Fibroblast of lung (primary cell): ENCODE results near the gene CTSA. TPM values are rescaled to one million over a fixed set of nuclear protein-coding genes. Genes with fewer than 3 reads are reported as not detected.

ENCODE experiments used
- DNase-seq, 2 donors: peaks; one replicate each; pipeline versions ENCODE4 v3.0.0 to v3.0.0-alpha.2; 2010; ENCODE audit warnings: low read depth in 2 of 2
- H2AFZ ChIP-seq: 2 replicates; pipeline ENCODE4 v1.5.1; 2012; ENCODE audit warnings: low read length, control low read depth, inconsistent platforms
- H3K27ac ChIP-seq: 2 replicates; pipeline ENCODE4 v1.5.1; 2011; ENCODE audit warnings: low read length, control low read depth; ENCODE audit not compliant: insufficient read depth
- H3K27me3 ChIP-seq: 2 replicates; pipeline ENCODE4 v1.5.1; 2011; ENCODE audit warnings: mild to moderate bottlenecking, low read length; ENCODE audit not compliant: control insufficient read depth, insufficient read depth
- H3K36me3 ChIP-seq: 2 replicates; pipeline ENCODE4 v1.5.1; 2011; ENCODE audit warnings: low read length; ENCODE audit not compliant: control insufficient read depth, insufficient read depth
- H3K4me1 ChIP-seq: 2 replicates; pipeline ENCODE4 v1.5.1; 2011; ENCODE audit warnings: low read length; ENCODE audit not compliant: control insufficient read depth, insufficient read depth; ENCODE audit errors: extremely low read depth
- H3K4me2 ChIP-seq: 2 replicates; pipeline ENCODE4 v1.5.1; 2011; ENCODE audit warnings: low read length, control low read depth; ENCODE audit not compliant: insufficient read depth; ENCODE audit errors: extremely low read depth
- H3K4me3 ChIP-seq, 4 experiments: fragments of 200-600 bp in 1 of 4; sonication (generic) in 1 of 4; replicated peaks in 1 of 4; 2 replicates each; pipeline ENCODE4 v1.5.1; 2011 to 2016; ENCODE audit warnings: low read length in 4 of 4, low read depth in 3 of 4, mild to moderate bottlenecking in 3 of 4, control low read depth in 2 of 4, inconsistent platforms in 1 of 4, mixed read lengths in 1 of 4; ENCODE audit not compliant: insufficient read depth in 1 of 4; ENCODE audit errors: control extremely low read depth in 1 of 4
- H3K79me2 ChIP-seq: 2 replicates; pipeline ENCODE4 v1.5.1; 2012; ENCODE audit warnings: mild to moderate bottlenecking, low read length, inconsistent platforms; ENCODE audit not compliant: control insufficient read depth, insufficient read depth
- H3K9ac ChIP-seq: 2 replicates; pipeline ENCODE4 v1.5.1; 2011; ENCODE audit warnings: mild to moderate bottlenecking, low read length, control low read depth; ENCODE audit not compliant: insufficient read depth
- H3K9me3 ChIP-seq: 2 replicates; pipeline ENCODE4 v1.5.1; 2012; ENCODE audit warnings: low read depth, low read length; ENCODE audit not compliant: control insufficient read depth, insufficient read depth
- H4K20me1 ChIP-seq: 2 replicates; pipeline ENCODE4 v1.5.1; 2011; ENCODE audit warnings: low read length; ENCODE audit not compliant: control insufficient read depth, insufficient read depth; ENCODE audit errors: extremely low read depth
- EZH2 ChIP-seq: IDR thresholded peaks from 2 replicates; pipeline ENCODE4 v1.5.1; 2012; ENCODE audit warnings: low read length, control low read depth, mild to moderate bottlenecking; ENCODE audit errors: missing control alignments
- polyA plus RNA-seq, 2 donors: library from polyadenylated mRNA; depleted of rRNA in 1 of 2; stranded (reverse) in 1 of 2; unstranded in 1 of 2; fragments of >200 nt; gene quantifications; 2 replicates each; pipeline ENCODE4 v1.2.1, GENCODE V29; 2011 to 2012; ENCODE audit warnings: missing spikeins in 1 of 2
- total RNA-seq: library from RNA; depleted of rRNA; stranded (reverse); fragments of >200 nt; gene quantifications from 2 replicates; pipeline ENCODE4 v1.2.1, GENCODE V29; 2014
- TF ChIP-seq, protein P1 (sequence below), 2 donors: IDR thresholded peaks in 1 of 2; conservative IDR thresholded peaks in 1 of 2; 1 replicate in 1 of 2; 2 replicates in 1 of 2; pipeline ENCODE4 v1.5.1; 2011 to 2012; ENCODE audit warnings: low read length in 2 of 2, control low read depth in 1 of 2, inconsistent platforms in 1 of 2, low read depth in 1 of 2, mild to moderate bottlenecking in 1 of 2

Gene CTSA
- total and polyA plus RNA-seq, 2 donors (not counting 1 experiment from before 2014, with no cell fraction given) = 116 to 364 TPM

DNA sequence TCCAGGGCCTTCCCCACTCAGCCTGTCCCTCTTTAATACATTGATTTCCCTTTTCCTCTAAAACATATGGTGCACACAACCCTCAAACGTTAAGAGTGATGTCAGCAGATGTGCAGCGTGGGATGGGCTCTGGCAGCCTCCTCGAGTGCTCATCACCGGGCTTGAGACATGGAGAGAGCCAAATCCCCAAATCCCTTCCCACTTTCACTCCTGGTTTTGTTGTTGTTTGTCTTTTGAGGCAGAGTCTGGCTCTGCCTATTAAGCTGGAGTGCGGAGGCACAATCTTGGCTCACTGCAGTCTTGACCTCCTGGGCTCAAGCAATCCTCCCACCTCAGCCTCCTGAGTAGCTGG is 26.6 kb downstream of the CTSA start:
- peak overlapping the region; percentile 18 for H3K27ac ChIP-seq
- no peaks in the 10 kb centered on the region for H4K20me1 ChIP-seq
- no peaks in the 10 kb centered on the region for H3K36me3 ChIP-seq
- no peaks in the 10 kb centered on the region for H3K27me3 ChIP-seq
- DNase-seq = peak; percentile 49 to 71
- no peak overlapping the region for H2AFZ ChIP-seq
- peaks cover 21% of the 10 kb centered on the region for H3K4me1 ChIP-seq
- no peak overlapping the region for H3K4me3 ChIP-seq
- no peaks in the 10 kb centered on the region for H3K79me2 ChIP-seq
- H3K4me2 ChIP-seq = no peak overlapping the region
- no peak overlapping the region for H3K9ac ChIP-seq
- TF ChIP-seq, protein P1, sequence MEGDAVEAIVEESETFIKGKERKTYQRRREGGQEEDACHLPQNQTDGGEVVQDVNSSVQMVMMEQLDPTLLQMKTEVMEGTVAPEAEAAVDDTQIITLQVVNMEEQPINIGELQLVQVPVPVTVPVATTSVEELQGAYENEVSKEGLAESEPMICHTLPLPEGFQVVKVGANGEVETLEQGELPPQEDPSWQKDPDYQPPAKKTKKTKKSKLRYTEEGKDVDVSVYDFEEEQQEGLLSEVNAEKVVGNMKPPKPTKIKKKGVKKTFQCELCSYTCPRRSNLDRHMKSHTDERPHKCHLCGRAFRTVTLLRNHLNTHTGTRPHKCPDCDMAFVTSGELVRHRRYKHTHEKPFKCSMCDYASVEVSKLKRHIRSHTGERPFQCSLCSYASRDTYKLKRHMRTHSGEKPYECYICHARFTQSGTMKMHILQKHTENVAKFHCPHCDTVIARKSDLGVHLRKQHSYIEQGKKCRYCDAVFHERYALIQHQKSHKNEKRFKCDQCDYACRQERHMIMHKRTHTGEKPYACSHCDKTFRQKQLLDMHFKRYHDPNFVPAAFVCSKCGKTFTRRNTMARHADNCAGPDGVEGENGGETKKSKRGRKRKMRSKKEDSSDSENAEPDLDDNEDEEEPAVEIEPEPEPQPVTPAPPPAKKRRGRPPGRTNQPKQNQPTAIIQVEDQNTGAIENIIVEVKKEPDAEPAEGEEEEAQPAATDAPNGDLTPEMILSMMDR (conservative IDR thresholded peaks at IDR 0.05 in 1 of 2, IDR thresholded peaks at IDR 0.05 in 1 of 2; ENCODE audit: low read depth in 1 of 2, low read length in 2 of 2) = no peak
- TF ChIP-seq EZH2 = no peak
- no peaks in the 10 kb centered on the region for H3K9me3 ChIP-seq

DNA sequence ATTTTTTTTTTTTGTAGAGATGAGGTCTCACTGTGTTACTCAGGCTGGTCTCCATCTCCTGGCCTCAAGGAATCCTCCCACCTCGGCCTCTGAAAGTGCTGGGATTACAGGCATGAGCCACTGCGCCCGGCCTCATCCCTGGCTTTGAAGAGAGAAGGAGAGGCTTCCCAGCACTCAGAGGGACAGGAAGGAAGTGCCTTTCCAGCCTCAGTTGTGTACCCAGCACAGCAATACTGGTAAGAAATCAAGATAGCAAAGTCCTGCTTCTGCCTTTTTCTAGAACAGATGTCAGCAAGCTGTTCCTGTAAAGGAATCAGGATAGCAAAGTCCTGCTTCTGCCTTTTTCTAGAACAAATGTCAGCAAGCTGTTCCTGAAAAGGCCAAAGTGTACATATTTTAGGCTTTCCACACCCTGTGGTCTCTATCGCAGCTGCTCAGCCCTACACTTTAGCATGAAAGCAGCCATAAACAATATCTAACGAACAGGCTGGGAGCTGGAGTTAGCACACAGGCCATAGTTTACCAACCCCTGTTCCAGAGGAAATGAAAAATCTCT is 27.1 kb downstream of the CTSA start:
- no peaks in the 10 kb centered on the region for H3K27me3 ChIP-seq

DNA sequence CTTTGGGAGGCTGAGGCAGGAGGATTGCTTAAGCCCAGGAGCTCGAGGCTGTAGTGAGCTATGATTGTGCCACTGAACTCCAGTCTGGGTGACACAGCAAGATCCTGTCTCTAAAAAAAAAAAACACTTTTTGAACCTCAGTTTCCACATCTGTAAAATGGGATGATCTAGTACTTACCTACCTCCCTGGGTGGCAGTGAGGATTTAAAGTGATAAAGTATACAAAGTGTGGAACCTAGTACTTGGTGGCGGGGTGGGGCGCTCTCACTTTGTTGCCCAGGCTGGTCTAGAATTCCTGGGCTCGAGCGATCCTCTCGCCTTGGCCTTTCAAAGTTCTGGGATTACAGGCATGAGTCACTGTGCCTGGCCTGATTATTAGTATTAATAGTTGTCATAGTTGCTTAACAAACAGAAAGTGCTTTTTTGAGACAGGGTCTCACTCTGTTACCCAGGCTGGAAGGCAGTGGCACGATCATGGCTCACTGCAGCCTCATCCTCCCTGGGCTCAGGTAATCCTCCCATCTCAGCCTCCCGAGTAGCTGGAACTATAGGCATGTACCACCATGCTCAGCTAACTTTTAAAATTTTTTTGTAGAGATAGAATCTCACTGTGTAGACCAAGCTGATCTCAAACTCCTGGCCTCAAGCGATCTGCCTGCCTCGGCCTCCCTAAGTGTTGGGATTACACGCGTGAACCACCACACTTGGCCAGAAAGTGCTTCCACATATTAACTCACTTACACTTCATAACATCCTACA is 27.8 kb downstream of the CTSA start:
- peak; percentile 29 to 44 for DNase-seq
- no peak overlapping the region for H2AFZ ChIP-seq
- H3K9me3 ChIP-seq = no peaks in the 10 kb centered on the region
- H3K27me3 ChIP-seq = no peaks in the 10 kb centered on the region
- no peaks in the 10 kb centered on the region for H3K79me2 ChIP-seq
- no peaks in the 10 kb centered on the region for H4K20me1 ChIP-seq
- H3K4me1 ChIP-seq = peaks cover 21% of the 10 kb centered on the region
- peak overlapping the region; percentile 18 for H3K27ac ChIP-seq
- no peak overlapping the region for H3K4me2 ChIP-seq
- H3K4me3 ChIP-seq = no peak overlapping the region
- no peak for TF ChIP-seq EZH2
- TF ChIP-seq, protein P1 (conservative IDR thresholded peaks at IDR 0.05 in 1 of 2, IDR thresholded peaks at IDR 0.05 in 1 of 2; ENCODE audit: low read depth in 1 of 2, low read length in 2 of 2) = no peak
- H3K36me3 ChIP-seq = no peaks in the 10 kb centered on the region
- H3K9ac ChIP-seq = no peak overlapping the region

More for the DNA sequence above, 27.1 kb downstream of the CTSA start:
- Histone ChIP-seq H4K20me1 (no peaks in the 10 kb centered on the region), H3K4me3 (no peak overlapping the region), H3K4me2 (no peak overlapping the region), H3K9ac (no peak overlapping the region), H3K4me1 (peaks cover 21% of the 10 kb centered on the region), H2AFZ (peak overlapping the region; percentile 10), H3K27ac (peak overlapping the region; percentile 18), H3K79me2 (no peaks in the 10 kb centered on the region), H3K9me3 (no peaks in the 10 kb centered on the region), H3K36me3 (no peaks in the 10 kb centered on the region)
- peak; percentile 6 to 91 for DNase-seq
- no peak for TF ChIP-seq EZH2
- TF ChIP-seq, protein P1 (conservative IDR thresholded peaks at IDR 0.05 in 1 of 2, IDR thresholded peaks at IDR 0.05 in 1 of 2; ENCODE audit: low read depth in 1 of 2, low read length in 2 of 2) = no peak
